SIG-M5 treated with dmso at 0.1 percent for 504 hours (cell line): Measurements from ENCODE around the gene LRTM2.

Experiments used
- DNase-seq: peaks from one replicate; lab custom pipeline; 2025; ENCODE audit not compliant: unreplicated experiment; lab: John Stamatoyannopoulos, UW

LRTM2 gene

GRCh38 chr12:1797991-1798640 is 22.2 kb upstream of the LRTM2 start:
- no peak for DNase-seq

DNA sequence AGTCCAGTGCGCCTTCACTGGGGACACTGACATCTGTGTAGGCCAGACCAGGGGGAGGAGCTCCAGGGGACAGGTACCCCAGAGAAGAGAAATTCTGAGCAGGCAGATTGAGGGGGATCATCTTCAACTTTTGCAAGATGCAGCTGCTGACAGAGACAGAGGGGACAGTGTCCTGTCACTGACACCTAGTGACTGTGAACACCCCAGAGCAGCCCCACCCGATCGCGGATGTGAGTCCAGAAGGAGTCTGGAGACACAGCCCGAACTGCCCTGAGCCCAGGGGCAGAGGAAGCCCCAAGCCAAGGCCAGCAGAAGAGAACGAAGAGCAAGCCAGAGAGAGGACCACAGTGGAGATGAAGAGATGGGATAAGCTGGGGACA is 21.7 kb upstream of the LRTM2 start:
- no peak for DNase-seq

GRCh38 chr12:1799051-1799881 is 21.1 kb upstream of the LRTM2 start:
- no peak for DNase-seq

GRCh38 chr12:1799882-1800400 is 20.4 kb upstream of the LRTM2 start:
- no peak for DNase-seq

GRCh38 chr12:1800401-1801302 is 19.7 kb upstream of the LRTM2 start:
- DNase-seq = peak; percentile 20

GRCh38 chr12:1801303-1801975 is 18.9 kb upstream of the LRTM2 start:
- no peak for DNase-seq

DNA sequence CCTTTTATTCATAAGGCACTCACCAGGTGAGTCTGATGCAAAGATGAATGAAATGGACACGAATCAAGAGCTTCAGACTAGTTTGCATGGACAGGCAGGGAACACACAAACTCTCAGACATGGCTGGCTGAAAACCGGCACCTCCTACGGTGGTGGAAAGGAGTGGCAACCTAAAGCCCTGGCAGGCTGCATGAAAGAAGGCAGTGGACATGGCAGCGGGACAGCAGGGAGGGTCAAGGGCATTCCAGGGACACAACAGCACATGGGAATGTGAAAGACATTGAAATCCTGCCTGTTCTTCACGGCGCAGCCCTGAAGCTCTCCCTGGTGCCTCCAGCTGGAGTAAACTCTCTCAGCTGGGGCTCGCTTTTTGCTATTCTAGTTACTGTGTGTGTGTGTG is 16.6 kb upstream of the LRTM2 start:
- DNase-seq = no peak

DNA sequence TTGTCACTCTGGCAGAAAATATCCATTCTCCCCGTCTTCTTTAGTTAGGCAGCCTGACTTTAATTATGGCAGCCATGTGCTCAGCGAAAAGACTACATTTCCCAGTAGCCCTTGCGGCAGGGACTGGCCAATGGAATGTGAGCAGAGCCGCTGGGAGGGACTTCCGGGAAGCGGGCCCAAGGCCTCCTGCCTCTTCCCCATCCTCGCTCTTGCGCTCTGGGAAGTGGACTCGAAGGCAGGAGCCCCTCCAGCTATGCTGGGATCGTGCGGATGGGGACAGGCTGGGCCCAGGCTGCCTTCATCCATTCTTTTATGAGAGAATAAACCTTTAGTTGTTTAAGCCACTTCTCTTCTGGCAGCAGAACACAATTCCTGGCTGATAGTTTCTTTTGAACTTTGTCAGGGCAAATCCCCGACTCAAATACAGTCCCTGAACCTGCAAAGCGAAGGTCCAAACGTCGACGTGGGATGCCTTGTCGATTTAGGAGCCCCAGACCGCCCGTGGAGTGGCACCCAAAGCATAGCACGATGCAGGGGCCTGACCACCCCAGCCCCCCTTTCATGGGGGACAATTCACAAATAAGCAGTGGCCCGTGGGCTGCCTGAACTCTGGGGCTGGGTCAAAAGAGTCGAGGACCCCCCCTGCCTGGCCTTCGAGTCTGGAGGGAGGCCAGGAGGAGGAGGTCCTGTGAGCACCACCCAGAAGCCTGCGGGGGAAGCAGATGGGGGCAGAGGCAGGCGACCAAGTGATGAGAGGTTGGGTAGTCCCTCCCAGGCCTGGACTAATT is 15.6 kb upstream of the LRTM2 start:
- DNase-seq = peak; percentile 71

DNA sequence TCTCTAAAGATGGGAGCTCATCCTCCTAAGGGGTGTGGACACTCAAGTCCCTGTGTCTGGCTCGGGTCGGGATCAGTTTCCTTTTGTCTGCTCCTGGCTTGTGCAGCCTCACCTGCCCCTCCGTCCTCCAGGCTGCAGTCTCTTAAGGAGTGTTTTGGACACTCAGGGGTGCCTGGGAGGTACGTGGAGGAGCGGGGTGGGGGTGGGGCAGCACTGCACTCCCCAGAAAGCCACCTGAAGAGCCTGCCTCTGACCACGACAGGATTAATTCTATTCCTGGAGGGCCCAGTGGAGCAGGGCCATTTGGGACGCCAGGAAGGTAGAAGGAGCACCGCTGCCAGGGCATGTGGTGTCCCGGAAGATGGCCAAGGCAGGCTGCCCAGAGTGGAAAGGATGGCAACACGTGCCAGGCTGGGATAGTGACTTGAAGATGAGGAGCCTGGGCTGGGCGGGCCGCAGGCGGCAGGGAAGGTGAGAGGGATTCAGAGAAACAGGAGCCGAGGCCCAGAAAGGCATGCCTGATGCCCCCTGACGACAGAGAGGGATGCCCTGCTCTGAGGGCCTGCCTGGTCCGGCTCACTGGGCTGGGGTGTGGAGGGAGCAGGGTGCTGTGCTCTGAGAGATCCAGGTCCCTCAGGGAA is 14.8 kb upstream of the LRTM2 start:
- DNase-seq = no peak

DNA sequence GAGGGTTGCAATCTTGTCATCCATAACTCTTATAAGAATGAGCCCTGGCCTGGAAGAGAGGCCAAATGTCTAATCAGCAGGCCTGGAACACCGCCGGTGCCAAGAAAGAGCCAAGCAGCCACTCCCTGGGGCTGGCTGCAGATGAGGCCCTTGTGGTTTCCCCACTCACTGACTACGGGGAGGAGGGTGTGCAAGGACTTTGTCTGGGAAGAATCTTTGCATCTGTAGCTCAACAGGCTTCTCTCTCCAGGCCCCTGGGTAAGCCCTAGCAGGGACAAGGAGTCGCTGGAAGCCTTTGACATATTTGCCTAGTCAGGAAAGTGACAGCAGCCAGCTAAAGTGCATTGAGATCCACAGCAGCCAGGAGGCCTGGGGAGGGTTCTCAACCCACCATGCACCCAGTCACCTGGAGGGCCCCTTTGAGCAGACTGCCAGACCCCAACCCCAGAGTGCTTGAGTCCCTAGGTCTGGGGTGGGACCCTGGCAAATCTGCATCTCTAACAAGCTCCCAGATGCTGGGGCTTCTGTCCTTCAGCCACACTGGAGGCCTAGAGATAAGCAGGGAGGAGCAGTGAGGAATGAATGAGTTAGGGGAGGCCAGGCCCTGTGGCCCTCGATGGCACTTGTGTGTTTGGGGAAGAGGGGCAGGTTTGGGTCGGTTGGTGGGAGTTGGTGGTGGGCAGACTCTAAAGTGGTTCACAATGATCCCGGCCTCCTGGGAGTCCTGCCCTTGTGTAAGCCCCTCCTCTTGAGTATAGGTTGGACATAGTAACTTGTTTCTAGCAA is 13.9 kb upstream of the LRTM2 start:
- DNase-seq = no peak

- no peak for DNase-seq
These were observed 13.1 kb upstream of the LRTM2 start for GRCh38 chr12:1807087-1807860.

- DNase-seq = no peak
These were observed 12.1 kb upstream of the LRTM2 start for GRCh38 chr12:1808036-1808797.

DNA sequence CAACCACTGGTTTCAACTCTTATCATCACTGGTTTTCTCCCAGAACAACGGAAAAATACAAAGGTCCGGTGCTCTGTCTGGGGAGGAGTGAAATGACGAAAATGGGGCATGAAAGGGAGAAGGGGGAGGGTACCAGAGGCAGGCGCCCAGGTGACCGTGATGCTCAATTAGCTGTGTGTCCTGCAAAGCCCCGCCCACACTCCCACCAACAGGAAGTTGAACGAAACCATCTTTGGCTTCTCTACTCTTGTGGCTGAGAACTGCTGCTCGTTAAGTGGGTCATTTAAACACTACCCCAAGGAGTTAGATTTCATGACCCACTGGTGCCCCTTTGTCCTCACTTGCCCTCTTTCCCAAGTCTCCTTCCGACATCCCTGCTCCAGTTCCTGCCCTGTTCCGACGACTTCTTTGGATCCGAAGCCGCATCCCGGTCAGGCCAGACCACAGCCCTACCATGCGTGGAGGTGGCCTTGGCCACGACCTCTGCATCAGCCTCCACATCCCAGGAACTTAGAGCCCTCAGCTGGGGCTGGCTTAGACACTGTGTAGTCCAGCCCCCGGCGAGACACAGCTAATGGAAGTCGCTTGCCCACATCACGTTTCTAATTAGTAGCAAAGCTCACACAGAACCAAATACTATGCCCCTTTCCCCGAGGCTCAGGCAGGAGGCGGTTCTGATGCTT is 11.4 kb upstream of the LRTM2 start:
- peak; percentile 85 for DNase-seq

GRCh38 chr12:1809591-1810190 is 10.7 kb upstream of the LRTM2 start:
- no peak for DNase-seq

DNA sequence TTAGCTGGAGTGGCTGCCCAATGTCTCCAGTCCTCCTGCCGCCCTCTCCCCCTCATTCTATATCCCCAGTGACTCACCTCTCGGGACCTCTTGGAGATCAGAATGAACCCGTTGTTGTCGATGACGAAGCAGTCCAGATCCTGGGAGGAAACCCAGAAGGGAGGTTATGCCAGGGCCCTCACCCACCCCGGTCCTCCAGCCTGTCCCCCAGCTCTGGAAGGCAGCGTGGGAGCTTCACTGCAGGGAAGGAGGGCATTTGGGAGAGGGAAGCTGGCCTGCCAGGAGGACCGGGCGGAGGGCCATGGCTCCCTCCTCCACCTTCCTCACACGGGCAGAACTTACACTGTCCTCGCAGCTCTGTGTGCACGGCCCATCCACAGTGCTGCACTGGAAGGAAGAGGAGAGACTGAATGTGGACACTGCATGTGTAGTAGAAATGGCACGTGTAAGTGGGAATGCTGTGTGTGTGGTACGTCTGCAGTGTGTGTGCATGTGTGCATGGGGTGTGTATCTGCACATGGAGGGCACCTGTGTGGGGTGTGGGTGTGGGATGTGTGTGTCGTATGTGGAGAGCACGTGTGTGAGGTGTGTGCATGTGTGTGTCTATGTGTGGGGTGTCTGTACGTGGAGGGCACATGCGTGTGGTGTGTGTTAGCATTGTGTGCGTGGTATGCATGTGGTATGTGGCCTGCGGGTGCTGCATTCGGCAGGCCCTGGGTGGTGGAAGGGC is 10.0 kb upstream of the LRTM2 start:
- DNase-seq = peak; percentile 51

- no peak for DNase-seq
These were observed 9.5 kb upstream of the LRTM2 start for GRCh38 chr12:1810931-1811280.
